H9 (cell line): ENCODE measurements around the gene COMT. TPM values are rescaled to one million over a fixed set of nuclear protein-coding genes. Genes with fewer than 3 reads are reported as not detected.

ENCODE experiments used
- DNase-seq: peaks from one replicate; pipeline ENCODE4 v3.0.0-alpha.2; 2017
- H2AFZ ChIP-seq: one replicate; pipeline ENCODE4 v1.6.1; 2013; ENCODE audit warnings: mild to moderate bottlenecking, low read length, control low read depth, moderate library complexity
- H2AK5ac ChIP-seq: 2 replicates; pipeline ENCODE4 v1.6.1; 2013; ENCODE audit warnings: low read length, control low read depth, mixed read lengths; ENCODE audit not compliant: insufficient read length
- H2BK120ac ChIP-seq: one replicate; pipeline ENCODE4 v1.6.1; 2013; ENCODE audit warnings: low read depth, mild to moderate bottlenecking, low read length, control low read depth, inconsistent platforms; ENCODE audit not compliant: poor library complexity, severe bottlenecking
- H2BK12ac ChIP-seq: 2 replicates; pipeline ENCODE4 v1.6.1; 2013; ENCODE audit warnings: low read length, control low read depth, mixed read lengths, low read depth; ENCODE audit not compliant: insufficient read length
- H2BK15ac ChIP-seq: 2 replicates; pipeline ENCODE4 v1.6.1; 2013; ENCODE audit warnings: low read depth, low read length, control low read depth
- H2BK20ac ChIP-seq: one replicate; pipeline ENCODE4 v1.6.1; 2013; ENCODE audit warnings: low read depth, mild to moderate bottlenecking, low read length, control low read depth, inconsistent platforms; ENCODE audit not compliant: poor library complexity, severe bottlenecking
- H2BK5ac ChIP-seq: 2 replicates; pipeline ENCODE4 v1.6.1; 2013; ENCODE audit warnings: low read length, control low read depth, mixed read lengths; ENCODE audit not compliant: insufficient read length
- H3K14ac ChIP-seq: 2 replicates; pipeline ENCODE4 v1.6.1; 2013; ENCODE audit warnings: low read length, control low read depth; ENCODE audit not compliant: insufficient read depth
- H3K18ac ChIP-seq: 2 replicates; pipeline ENCODE4 v1.6.1; 2013; ENCODE audit warnings: low read depth, mild to moderate bottlenecking, mixed read lengths, low read length, control low read depth; ENCODE audit not compliant: insufficient read length
- H3K23ac ChIP-seq: 2 replicates; pipeline ENCODE4 v1.6.1; 2013; ENCODE audit warnings: low read length, control low read depth, mixed read lengths, low read depth; ENCODE audit not compliant: insufficient read length
- H3K23me2 ChIP-seq: 2 replicates; pipeline ENCODE4 v1.6.1; 2013; ENCODE audit warnings: low read depth, mild to moderate bottlenecking, mixed read lengths, low read length, control low read depth; ENCODE audit not compliant: insufficient read length, poor library complexity, severe bottlenecking
- H3K27ac ChIP-seq: 2 replicates; pipeline ENCODE4 v1.5.1; 2013; ENCODE audit warnings: low read length, control low read depth, mixed read lengths, low read depth; ENCODE audit not compliant: insufficient read length
- H3K27me3 ChIP-seq: 2 replicates; pipeline ENCODE4 v1.6.1; 2013; ENCODE audit warnings: low read length, control low read depth, inconsistent platforms; ENCODE audit not compliant: insufficient read depth
- H3K4ac ChIP-seq: 2 replicates; pipeline ENCODE4 v1.6.1; 2013; ENCODE audit warnings: low read depth, mild to moderate bottlenecking, control low read depth, inconsistent platforms, low read length, moderate library complexity
- H3K4me1 ChIP-seq: 2 replicates; pipeline ENCODE4 v1.6.1; 2013; ENCODE audit warnings: low read length, control low read depth, inconsistent platforms; ENCODE audit not compliant: insufficient read depth
- H3K4me2 ChIP-seq: 2 replicates; pipeline ENCODE4 v1.6.1; 2013; ENCODE audit warnings: low read length, control low read depth, mixed read lengths; ENCODE audit not compliant: insufficient read length, insufficient read depth
- H3K56ac ChIP-seq: 2 replicates; pipeline ENCODE4 v1.6.1; 2013; ENCODE audit warnings: low read depth, mild to moderate bottlenecking, mixed read lengths, low read length, control low read depth; ENCODE audit not compliant: insufficient read length
- H3K79me1 ChIP-seq: 2 replicates; pipeline ENCODE4 v1.6.1; 2013; ENCODE audit warnings: low read depth, mild to moderate bottlenecking, moderate library complexity, low read length, control low read depth, inconsistent platforms; ENCODE audit not compliant: insufficient read depth, poor library complexity, severe bottlenecking
- H3K79me2 ChIP-seq: 2 replicates; pipeline ENCODE4 v1.6.1; 2013; ENCODE audit warnings: low read length, control low read depth, inconsistent platforms; ENCODE audit not compliant: insufficient read depth
- H3K9ac ChIP-seq: 2 replicates; pipeline ENCODE4 v1.6.1; 2013; ENCODE audit warnings: low read length, control low read depth, mixed read lengths; ENCODE audit not compliant: insufficient read length; ENCODE audit errors: extremely low read depth
- H3K9me3 ChIP-seq: one replicate; pipeline ENCODE4 v1.6.1; 2013; ENCODE audit warnings: low read depth, low read length, inconsistent platforms; ENCODE audit not compliant: control insufficient read depth
- H3T11ph ChIP-seq: one replicate; pipeline ENCODE4 v1.6.1; 2013; ENCODE audit warnings: mild to moderate bottlenecking, low read length, control low read depth, inconsistent platforms
- H4K20me1 ChIP-seq: one replicate; pipeline ENCODE4 v1.6.1; 2013; ENCODE audit not compliant: control insufficient read depth, insufficient read length, insufficient read depth
- H4K5ac ChIP-seq: 2 replicates; pipeline ENCODE4 v1.6.1; 2013; ENCODE audit warnings: low read depth, mild to moderate bottlenecking, mixed read lengths, low read length, control low read depth; ENCODE audit not compliant: insufficient read length
- H4K8ac ChIP-seq: replicated peaks from 2 replicates; pipeline ENCODE4 v1.6.1; 2013; ENCODE audit warnings: low read length, control low read depth, mixed read lengths, low read depth; ENCODE audit not compliant: insufficient read length
- H4K91ac ChIP-seq: 2 replicates; pipeline ENCODE4 v1.6.1; 2013; ENCODE audit warnings: low read depth, mild to moderate bottlenecking, moderate library complexity, mixed read lengths, low read length, control low read depth; ENCODE audit not compliant: insufficient read length
- H3K27ac Mint-ChIP-seq, 3 experiments: 2 replicates in 2 of 3; 3 replicates in 1 of 3; pipeline ENCODE4 v1.8.0; 2020 to 2021; ENCODE audit warnings: mixed read lengths in 3 of 3, mild to moderate bottlenecking in 1 of 3, moderate library complexity in 1 of 3
- H3K27me3 Mint-ChIP-seq: 2 replicates; pipeline ENCODE4 v1.8.0; 2021; ENCODE audit warnings: low read depth, mild to moderate bottlenecking, moderate library complexity, mixed read lengths
- H3K36me3 Mint-ChIP-seq, 3 experiments: 2 replicates in 2 of 3; 3 replicates in 1 of 3; pipeline ENCODE4 v1.8.0; 2020 to 2021; ENCODE audit warnings: low read depth in 3 of 3, mixed read lengths in 3 of 3; ENCODE audit not compliant: insufficient read depth in 1 of 3
- H3K4me1 Mint-ChIP-seq, 2 experiments: 2 replicates each; pipeline ENCODE4 v1.8.0; 2020; ENCODE audit warnings: mixed read lengths in 2 of 2
- H3K4me3 Mint-ChIP-seq, 2 experiments: 2 replicates in 1 of 2; 3 replicates in 1 of 2; pipeline ENCODE4 v1.8.0; 2020 to 2021; ENCODE audit warnings: mild to moderate bottlenecking in 2 of 2, mixed read lengths in 2 of 2, moderate library complexity in 1 of 2
- H3K9me3 Mint-ChIP-seq, 2 experiments: 2 replicates in 1 of 2; 3 replicates in 1 of 2; pipeline ENCODE4 v1.8.0; 2020; ENCODE audit warnings: mild to moderate bottlenecking in 2 of 2, mixed read lengths in 2 of 2, moderate library complexity in 1 of 2
- CTCF ChIP-seq: fragments of 200-600 bp; sonication (generic); conservative IDR thresholded peaks from 3 replicates; pipeline ENCODE4 v1.8.0; 2021; ENCODE audit warnings: antibody characterized with exemption, mild to moderate bottlenecking
- WGBS: extraction: QIAGEN DNeasy Blood & Tissue Kit; methylation state at CpG from one replicate; pipeline ENCODE4 v1.1.7; 2013; ENCODE audit warnings: missing lambda C conversion rate, low lambda C conversion rate, mixed read lengths; ENCODE audit not compliant: insufficient read length; ENCODE audit errors: extremely low coverage; 5-methylcytosine and 5-hydroxymethylcytosine counted together
- total RNA-seq: library from RNA; stranded (reverse); gene quantifications from 2 replicates; pipeline ENCODE4 v1.2.1, GENCODE V29; 2021

The COMT gene
- total RNA-seq, 1 experiment from 2014 or later, result 42.2 TPM

- Histone ChIP-seq H3K4me2 (no peak overlapping the region), H3K9me3 (no peaks in the 10 kb centered on the region), H3K23me2 (no peaks in the 10 kb centered on the region), H4K8ac (no peak overlapping the region), H3K14ac (no peak overlapping the region), H2AK5ac (no peak overlapping the region), H3K23ac (no peak overlapping the region), H3K27me3 (no peaks in the 10 kb centered on the region), H3K56ac (no peak overlapping the region), H2BK12ac (no peak overlapping the region), H2BK20ac (no peak overlapping the region), H3T11ph (no peak overlapping the region), H3K4ac (no peak overlapping the region), H3K9ac (no peak overlapping the region), H4K20me1 (no peaks in the 10 kb centered on the region), H3K79me1 (no peaks in the 10 kb centered on the region), H2AFZ (no peak overlapping the region), H3K18ac (no peak overlapping the region), H3K79me2 (no peaks in the 10 kb centered on the region), H2BK120ac (no peak overlapping the region), H3K27ac (no peak overlapping the region), H4K5ac (no peak overlapping the region), H2BK5ac (no peak overlapping the region), H3K4me1 (peaks cover 6% of the 10 kb centered on the region; the same call in 1 of the 2 replicates), H2BK15ac (no peak overlapping the region), H4K91ac (no peak overlapping the region)
- H3K4me1 Mint-ChIP-seq, result peaks cover 29 to 33% of the 10 kb centered on the region in 2 experiments
- WGBS, result no CpG with 5 or more reads among the region's 9 CpGs
- no peak for TF ChIP-seq CTCF
- no peak overlapping the region for H3K4me3 Mint-ChIP-seq
- no peak overlapping the region; a peak in 1 of 7 replicates for H3K27ac Mint-ChIP-seq
- peaks cover 23% of the 10 kb centered on the region in 2 experiments for H3K9me3 Mint-ChIP-seq
- no peak for DNase-seq
- H3K27me3 Mint-ChIP-seq, result no peaks in the 10 kb centered on the region; the same call in 1 of the 2 replicates
- peaks cover 0 to 23% (median 12%) of the 10 kb centered on the region in 3 experiments; a peak in 6 of 7 replicates for H3K36me3 Mint-ChIP-seq
Observed at GRCh38 chr22:20002128-20002527, 60.6 kb downstream of the COMT start.
